HG02884 (cell line): Measurements from ENCODE around the gene ING1.
"Not testable (repeated sequence)": the region's sequence is repeated elsewhere in the genome, so short reads cannot be mapped to it uniquely, and the experiment has no call there.

ENCODE experiments used
- ATAC-seq: cut with Tn5 transposase; IDR thresholded peaks from one replicate; pipeline ENCODE4 v1.9.1; 2021; ENCODE audit warnings: mild to moderate bottlenecking, moderate library complexity; ENCODE audit not compliant: unreplicated experiment

Gene ING1

GRCh38 chr13:110714797-110715394 is 1.4 kb downstream of the ING1 start:
- ATAC-seq, result no peak

DNA sequence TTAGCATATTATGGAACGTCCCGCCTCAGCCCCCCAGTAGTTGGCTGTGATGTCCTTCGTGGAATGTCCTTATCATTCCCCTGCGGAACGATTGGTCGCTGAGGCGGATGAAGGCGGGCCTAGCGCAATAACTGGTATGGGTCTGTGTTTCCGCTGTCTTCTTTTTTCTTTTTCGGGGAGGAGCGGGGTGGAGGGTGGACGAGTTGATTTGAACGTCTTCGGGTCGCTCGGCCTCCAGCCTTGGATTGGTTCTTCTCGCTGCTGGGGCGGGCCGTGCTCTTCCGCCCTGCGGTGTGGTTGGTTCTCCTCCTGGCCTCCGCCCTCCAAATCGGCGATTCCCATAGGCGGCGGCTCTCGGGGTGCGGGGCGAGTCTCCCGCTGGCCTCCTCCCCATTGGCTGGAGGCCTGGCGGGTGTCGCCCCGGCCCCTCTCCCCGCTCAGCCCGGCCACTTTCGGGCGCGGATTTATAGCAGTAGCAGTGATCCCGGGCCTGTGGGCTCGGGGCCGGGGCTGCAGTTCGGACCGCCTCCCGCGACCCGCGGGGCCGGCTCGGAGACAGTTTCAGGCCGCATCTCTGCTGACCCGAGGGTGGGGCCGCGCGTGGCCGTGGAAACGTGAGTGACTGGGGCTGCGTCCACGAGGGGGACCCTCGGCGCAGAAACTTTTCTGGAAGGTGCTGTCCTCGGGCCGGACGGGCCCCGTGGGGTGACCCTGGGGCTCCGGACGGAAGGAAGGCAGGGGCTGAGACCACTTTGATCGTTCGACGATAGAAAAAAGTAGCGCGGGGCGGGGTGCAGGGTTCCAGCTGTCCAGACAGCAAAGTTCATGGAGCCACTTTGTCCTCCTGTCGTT is 2.1 kb downstream of the ING1 start:
- peak; percentile 51 for ATAC-seq

DNA sequence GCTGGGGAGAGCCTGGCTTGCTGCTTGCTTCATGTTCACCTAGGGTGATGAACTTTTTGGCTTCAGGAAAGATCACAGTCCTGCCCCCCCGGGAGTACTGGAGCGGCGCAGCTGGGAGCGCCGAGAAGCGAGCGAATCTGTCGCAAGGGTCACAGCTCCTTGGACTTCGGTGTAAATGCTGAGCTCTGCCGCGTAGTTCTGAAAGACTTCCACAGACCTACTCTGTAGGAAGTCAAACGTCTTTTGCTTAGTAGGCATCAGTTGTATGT is 2.7 kb downstream of the ING1 start:
- ATAC-seq, result no peak

DNA sequence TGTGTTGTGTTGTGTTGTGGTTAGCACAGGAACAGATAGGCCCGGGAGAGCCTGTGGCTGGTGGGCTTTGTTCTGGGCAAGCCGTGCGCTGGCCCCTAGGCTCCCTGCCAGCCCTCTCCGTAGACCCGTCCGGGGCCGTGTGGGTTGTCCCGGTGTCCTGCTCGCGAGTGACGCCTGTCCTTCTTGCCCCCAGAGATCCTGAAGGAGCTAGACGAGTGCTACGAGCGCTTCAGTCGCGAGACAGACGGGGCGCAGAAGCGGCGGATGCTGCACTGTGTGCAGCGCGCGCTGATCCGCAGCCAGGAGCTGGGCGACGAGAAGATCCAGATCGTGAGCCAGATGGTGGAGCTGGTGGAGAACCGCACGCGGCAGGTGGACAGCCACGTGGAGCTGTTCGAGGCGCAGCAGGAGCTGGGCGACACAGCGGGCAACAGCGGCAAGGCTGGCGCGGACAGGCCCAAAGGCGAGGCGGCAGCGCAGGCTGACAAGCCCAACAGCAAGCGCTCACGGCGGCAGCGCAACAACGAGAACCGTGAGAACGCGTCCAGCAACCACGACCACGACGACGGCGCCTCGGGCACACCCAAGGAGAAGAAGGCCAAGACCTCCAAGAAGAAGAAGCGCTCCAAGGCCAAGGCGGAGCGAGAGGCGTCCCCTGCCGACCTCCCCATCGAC is 5.7 kb downstream of the ING1 start:
- ATAC-seq, result no peak

DNA sequence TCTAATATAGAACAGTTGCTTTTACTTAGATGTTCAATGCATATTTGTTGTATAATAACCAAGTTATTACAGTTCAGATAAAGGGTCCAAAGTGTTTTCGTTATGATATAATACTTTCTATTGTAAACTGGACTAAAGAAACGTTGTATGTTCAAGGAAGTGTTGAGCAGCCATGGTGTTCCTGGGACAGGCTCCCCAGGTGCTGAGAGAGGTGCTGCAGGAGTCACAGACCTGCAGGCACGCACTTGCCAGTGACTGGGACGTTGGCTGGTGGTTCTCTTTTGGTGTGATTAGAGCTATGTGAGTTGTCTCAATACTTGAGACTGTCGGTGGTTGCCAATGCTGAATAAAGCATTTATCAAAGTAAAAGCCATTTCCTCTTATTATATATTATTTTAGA is 9.5 kb downstream of the ING1 start:
- ATAC-seq, result no peak

GRCh38 chr13:110723598-110723997 is 10.1 kb downstream of the ING1 start:
- no peak for ATAC-seq

DNA sequence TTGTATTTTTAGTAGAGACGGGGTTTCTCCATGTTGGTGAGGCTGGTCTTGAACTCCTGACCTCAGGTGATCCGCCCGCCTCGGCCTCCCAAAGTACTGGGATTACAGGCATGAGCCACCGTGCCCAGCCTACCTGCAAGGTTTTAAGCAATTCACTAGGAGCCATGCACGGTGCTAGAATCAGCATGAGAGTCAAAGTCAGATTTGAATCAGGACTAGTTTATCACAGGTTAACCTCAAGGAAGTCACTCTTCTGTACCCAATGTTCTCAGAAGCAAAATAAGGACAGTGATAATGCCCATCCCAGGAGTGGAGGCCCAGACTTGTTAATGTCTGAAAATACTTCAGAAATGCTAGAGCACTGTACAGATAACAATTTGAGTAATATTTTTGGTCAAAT is 12.7 kb downstream of the ING1 start:
- not testable (repeated sequence) for ATAC-seq

DNA sequence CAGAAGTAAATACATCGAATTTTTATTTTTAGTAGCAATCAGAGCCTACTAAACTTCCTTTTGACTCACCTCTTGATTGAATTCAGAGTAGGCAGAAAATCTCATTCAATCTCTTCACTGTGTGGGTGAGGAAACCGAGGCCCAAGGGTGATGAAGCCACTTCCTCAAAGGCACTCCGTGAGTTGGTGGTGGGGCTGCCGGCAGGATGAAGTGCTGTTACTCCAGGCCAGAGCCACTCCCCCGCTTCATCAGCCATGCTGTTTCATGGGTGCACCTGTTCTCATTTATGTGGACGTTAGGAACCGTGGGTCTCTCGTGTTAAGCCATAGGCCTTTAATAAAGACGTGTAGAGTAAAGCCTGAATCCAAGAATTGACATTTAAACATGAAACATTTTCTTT is 13.2 kb downstream of the ING1 start:
- no peak for ATAC-seq

GRCh38 chr13:110731072-110731471 is 17.6 kb downstream of the ING1 start:
- no peak for ATAC-seq

DNA sequence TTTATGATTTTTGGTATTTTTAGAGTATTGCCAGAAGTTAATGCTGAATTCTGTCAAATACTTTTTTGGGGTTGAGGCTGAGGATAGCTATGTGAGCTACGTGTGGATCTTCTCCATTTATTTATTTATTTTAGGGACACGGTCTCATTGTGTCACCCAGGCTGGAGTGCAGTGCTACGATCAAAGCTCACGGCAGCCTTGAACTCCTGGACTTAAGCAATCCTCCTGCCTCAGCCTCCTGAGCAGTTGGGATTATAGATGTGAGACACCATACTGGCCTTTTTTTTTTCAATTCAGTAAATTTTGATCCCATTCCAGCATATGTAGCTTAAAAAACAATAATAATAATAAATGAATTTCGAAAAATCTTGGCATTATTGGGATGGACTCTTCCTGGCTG is 21.1 kb downstream of the ING1 start:
- no peak for ATAC-seq

- ATAC-seq, result no peak
Observed at GRCh38 chr13:110737555-110737954, 24.1 kb downstream of the ING1 start.

- no peak for ATAC-seq
Observed at GRCh38 chr13:110743687-110744086, 30.2 kb downstream of the ING1 start.

DNA sequence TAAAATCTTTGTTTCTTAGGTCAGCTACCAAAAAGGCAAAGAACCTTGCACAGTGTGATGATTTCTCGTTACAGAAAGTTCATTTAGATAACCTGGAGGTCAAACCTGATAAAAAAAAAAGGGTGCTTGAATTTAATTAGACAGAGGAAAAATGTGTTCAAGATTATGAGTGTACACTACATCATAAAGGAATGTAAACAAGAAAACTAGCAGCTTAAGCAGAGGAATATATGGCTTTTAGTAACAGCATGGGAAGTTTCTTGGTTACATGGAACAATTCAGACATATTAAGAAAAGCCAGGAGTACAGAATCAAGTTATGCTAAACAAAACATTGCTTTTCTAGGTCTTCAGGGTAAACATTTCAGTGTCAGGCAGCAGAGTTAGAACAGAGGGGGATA is 32.9 kb downstream of the ING1 start:
- no peak for ATAC-seq

GRCh38 chr13:110748271-110748670 is 34.8 kb downstream of the ING1 start:
- no peak for ATAC-seq

- ATAC-seq, result no peak
Observed at GRCh38 chr13:110756219-110756631, 42.7 kb downstream of the ING1 start.

DNA sequence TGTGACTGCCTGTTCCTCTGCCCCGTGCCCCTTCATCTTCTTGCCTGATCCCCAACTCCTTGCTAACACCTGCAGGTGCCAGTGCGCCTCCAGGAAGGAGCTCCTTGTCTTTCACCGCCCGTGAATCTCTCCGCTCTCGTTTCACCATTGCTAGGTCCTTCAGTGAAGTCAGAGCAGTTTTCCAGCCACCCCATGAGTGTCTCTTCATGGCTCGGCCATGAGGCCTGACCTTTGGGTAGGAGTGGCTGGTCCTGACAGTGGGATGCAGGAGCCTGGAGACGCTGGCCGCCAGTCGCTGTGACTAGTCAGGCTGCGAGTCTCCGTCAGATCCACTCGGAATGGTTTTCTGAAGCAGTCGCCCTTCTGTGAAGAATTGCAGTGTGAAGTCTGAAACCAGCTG is 43.8 kb downstream of the ING1 start:
- ATAC-seq, result no peak

DNA sequence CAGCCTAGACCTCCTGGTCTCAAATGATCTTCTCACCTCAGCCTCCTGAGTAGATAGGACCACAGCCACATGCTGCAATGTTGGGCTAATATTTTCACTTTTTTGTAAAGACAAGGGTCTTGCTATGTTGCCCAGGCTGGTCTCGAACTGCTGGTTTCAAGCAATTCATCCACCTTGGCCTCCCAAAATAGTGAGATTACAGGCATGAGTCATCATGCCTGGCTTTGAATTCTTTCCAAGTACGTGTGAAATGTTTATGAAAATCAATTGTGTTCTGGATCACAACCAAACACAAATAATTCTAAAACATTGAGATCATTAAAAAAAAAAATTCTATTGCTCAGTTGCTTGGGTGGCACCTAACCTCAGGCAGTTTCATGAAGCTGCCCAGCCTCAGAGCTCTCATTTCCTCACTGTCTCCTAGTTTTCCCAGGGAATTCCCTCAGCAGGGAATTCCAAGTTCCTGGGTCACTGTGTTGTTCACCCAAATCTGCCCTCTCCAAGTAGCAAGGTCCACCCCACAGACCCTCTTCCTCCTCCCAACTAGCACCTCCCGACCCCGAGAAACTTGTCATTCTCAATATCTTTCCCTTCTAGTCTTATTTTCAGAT is 44.8 kb downstream of the ING1 start:
- no peak for ATAC-seq

GRCh38 chr13:110759710-110760109 is 46.2 kb downstream of the ING1 start:
- ATAC-seq, result no peak

GRCh38 chr13:110760611-110761010 is 47.1 kb downstream of the ING1 start:
- ATAC-seq, result no peak

DNA sequence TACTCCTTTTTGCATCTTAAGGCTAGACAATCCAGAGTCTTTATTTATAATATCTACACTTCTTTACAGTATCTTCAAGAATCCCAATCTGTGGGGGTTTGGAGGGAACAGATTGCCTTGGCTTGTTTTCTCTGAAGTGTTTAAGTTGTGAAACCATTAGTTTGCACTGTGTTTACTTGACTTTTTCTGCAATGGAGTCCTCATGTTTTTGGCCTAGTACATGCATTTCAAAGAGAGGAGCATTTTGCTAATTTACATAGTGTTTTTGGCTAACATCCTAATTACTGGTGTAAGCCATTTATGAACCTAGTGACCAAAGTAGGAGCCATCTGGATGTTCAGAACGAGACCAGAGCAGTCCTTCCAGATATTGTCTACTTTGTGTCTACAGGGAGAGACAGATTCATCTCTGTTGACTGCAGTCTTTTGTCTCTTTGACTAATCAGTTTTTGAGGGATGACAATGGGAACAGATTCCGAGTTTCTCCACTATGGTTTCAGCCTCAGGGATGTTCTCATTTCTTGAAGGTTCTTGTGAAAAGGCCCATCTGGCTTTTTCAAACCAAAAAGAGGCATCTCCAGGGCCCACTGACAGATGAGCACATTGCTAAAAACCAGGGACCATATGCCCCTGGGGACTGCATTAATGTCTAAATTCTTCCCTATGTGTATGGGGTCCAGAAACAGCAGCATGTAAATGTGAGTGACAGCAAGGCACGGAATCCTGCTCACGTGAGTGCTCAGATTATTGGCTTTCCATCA is 53.4 kb downstream of the ING1 start:
- ATAC-seq, result no peak

DNA sequence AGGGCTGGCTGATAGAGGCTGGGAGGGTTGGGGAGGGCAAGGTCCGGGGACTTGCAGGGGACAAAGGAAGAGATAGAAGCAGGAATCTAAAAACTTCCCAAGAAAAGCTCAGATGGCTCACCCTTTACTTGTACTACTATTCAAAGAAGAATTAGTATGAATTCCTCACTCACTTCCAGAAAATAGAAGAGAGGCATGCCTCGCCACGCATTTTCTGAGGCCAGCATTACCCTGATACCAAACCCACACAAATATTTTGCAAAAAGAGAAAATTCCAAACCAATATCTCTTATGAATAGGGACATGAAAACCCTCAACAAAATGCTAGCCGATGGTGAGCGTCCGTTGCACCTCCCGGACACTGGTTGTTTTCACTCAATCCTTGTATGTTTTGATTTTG is 54.0 kb downstream of the ING1 start:
- no peak for ATAC-seq
